Epithelial cell of proximal tubule (primary cell): ENCODE results near the gene AKAP13. TPM values are rescaled to one million over a fixed set of nuclear protein-coding genes. Genes with fewer than 3 reads are reported as not detected.

Source experiments
- DNase-seq: peaks from one replicate; pipeline ENCODE4 v3.0.0-alpha.2; 2011; ENCODE audit warnings: low read depth
- H3K4me3 ChIP-seq: 2 replicates; pipeline ENCODE4 v1.5.1; 2011; ENCODE audit warnings: low read depth, mild to moderate bottlenecking, low read length
- CTCF ChIP-seq: conservative IDR thresholded peaks from 2 replicates; pipeline ENCODE4 v1.5.1; 2012; ENCODE audit warnings: low read depth, mild to moderate bottlenecking, low read length
- total RNA-seq: library from RNA; depleted of rRNA; stranded (reverse); fragments of >200 nt; gene quantifications from 2 replicates; pipeline ENCODE4 v1.2.3, GENCODE V29; 2015

The AKAP13 gene
- total RNA-seq, 1 donor from 2014 or later = 40.9 TPM

- no peak overlapping the region for H3K4me3 ChIP-seq
- no peak for DNase-seq
- TF ChIP-seq CTCF = no peak
Observed at GRCh38 chr15:85722374-85723152, 342.2 kb downstream of the AKAP13 start.

GRCh38 chr15:85723960-85724945 is 343.9 kb downstream of the AKAP13 start:
- TF ChIP-seq CTCF = no peak
- no peak overlapping the region for H3K4me3 ChIP-seq
- DNase-seq = no peak

GRCh38 chr15:85725019-85725418 is 344.6 kb downstream of the AKAP13 start:
- no peak for TF ChIP-seq CTCF
- no peak for DNase-seq
- no peak overlapping the region for H3K4me3 ChIP-seq

GRCh38 chr15:85725564-85725963 is 345.2 kb downstream of the AKAP13 start:
- TF ChIP-seq CTCF = no peak
- H3K4me3 ChIP-seq = no peak overlapping the region
- no peak for DNase-seq

GRCh38 chr15:85726454-85726853 is 346.1 kb downstream of the AKAP13 start:
- no peak for TF ChIP-seq CTCF
- no peak overlapping the region for H3K4me3 ChIP-seq
- no peak for DNase-seq

GRCh38 chr15:85727068-85727467 is 346.7 kb downstream of the AKAP13 start:
- no peak for TF ChIP-seq CTCF
- no peak for DNase-seq

More at GRCh38 chr15:85727068-85727467, 346.7 kb downstream of the AKAP13 start:
- no peak overlapping the region for H3K4me3 ChIP-seq
